ENCODE data around the gene MZT1.

- TF ChIP-seq CTCF (IDR thresholded peaks at IDR 0.05): no peak
- no peak for TF ChIP-seq ZFX (IDR thresholded peaks at IDR 0.05; ENCODE audit: borderline replicate concordance)
These were observed 17.8 kb upstream of the MZT1 start for GRCh38 chr13:72745260-72745659.
